ENCODE measurements around the gene SH3RF3.
"Not testable (repeated sequence)": the region's sequence is repeated elsewhere in the genome, so short reads cannot be mapped to it uniquely, and the experiment has no call there.

SH3RF3 gene

GRCh38 chr2:109222825-109223471 is 93.9 kb downstream of the SH3RF3 start:
- DNase-seq: no peak

- no peak for DNase-seq
Observed at GRCh38 chr2:109223490-109223889, 94.5 kb downstream of the SH3RF3 start.

DNA sequence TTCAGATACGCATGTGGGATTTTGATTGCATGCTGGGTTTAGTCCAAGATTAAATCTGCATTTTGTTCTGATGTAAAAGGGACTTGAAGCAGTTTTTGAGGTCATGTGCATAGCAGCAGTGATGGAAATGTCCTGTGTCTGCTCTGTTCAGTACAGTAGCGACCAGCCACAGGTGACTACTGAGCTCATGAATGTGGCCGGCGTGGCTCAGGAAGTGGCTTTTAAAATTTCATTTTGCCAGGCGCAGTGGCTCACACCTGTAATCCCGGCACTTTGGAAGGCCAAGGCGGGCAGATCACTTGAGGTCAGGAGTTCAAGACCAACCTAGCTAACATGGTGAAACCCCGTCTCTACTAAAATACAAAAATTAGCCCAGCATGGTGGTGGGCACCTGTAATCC is 95.3 kb downstream of the SH3RF3 start:
- not testable (repeated sequence) for DNase-seq

DNA sequence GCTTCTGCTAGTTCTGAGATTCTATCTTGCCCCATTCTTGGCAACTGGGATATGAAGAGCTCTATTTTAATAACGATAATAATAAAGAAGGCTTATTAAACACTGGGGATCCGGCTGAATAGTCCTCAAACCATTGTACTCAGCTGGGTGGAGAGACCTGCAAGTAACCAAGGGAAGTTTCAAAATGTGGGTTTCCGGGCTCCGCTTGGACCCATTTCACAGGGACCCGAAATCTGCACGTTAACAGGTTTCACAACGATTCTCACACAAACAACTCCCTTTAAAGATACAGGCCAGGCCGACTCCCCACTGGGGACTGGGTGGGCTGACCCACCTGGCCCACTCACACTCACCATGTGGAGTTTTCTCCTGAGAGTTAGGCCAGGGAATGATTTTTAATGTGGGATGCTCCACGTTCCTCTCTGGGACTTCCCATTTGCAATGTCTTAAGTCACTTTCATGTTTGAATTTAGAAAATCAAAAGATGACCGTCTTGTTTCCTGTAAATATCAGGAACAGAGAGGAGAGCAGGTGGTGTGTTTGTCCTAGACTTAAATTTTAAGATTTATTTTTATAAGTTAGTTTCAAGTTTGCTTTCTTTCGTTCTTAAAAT is 96.3 kb downstream of the SH3RF3 start:
- DNase-seq: no peak

DNA sequence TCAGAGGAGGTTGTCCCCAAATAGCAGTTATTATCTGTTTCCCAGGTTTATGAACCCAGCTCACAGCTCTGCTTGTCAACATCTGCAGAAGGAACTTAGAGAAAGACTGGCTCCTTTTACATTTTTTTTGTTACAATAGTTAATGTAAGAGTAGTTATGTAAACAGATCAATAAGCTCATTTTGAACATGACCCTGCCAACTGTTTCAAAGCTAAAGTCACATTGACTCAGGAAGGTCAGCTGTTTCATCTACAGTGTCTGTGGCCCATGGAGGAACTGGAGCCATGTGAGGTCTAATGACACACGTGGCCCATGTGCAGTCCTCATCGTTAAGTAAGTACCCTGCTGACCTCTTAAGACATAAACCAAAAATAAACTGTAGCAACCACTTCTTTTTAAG is 97.1 kb downstream of the SH3RF3 start:
- DNase-seq: no peak

DNA sequence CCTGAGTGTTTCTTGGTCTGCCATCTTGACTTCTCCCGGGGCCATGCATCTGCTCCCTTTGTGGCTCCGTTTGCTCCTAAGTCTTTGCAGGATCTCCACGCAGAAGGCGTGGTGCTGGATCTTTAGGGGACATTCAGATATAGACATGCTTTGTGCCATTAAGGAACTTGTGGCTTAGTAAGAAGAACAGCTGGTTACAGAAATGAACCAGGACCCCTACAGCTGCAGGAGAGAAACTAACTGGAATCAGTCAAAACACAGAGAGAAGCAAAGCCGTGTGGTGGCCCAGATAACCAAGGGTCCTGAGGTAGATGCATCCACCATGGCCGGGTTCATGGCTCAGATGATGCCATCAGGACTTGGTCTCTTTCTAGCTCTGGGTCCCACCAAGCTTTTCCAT is 97.6 kb downstream of the SH3RF3 start:
- no peak for DNase-seq

DNA sequence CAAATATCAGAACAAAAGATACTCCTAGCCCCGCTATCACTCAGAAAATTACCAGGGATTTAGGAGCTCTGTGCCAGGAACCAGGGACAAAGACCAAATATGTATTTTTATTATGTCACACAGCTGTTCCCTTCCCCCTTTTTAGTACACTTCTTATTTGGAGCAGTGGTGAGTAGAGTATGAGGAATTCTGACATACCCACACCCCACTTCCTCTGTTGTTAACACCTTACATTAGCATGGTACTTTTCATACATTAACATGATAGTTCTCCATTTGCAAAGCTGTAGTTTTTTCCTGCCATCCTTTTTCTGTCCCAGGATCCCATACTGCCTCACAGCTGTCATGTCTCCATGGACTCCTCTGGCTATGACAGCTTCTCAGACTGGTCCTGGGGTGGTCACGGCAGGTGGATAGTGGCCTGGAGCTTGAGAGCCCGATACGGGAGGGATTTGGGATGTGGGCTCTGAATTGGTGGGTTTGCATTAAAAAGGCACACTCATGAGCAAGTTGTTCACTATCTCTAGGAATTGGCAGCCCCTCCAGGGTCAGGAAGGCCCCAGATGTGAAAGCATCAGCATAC is 100.2 kb downstream of the SH3RF3 start:
- no peak for DNase-seq

DNA sequence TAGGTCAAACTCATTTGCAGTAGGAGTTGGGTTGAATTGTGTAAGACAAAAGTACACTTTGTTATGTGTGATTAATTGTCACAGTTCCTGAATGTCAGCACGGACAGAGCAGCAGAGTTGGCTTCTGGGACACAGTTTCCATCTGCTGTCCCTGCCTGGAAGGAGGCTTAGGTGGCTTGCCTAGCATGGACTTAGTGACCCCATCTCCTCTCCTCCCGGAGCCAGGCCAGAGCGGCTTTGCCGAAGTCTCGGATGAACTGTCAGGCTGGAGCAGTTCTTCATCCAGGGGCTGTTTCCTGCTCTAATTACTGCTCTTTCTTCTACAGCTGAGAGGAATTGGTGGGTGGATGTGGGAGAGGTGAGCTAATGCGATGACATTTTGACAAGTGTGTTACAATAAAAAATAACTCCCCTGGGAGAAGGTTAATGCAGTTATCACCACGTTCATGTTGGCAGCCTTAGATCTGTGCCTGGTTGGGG is 102.0 kb downstream of the SH3RF3 start:
- no peak for DNase-seq

GRCh38 chr2:109231428-109231827 is 102.4 kb downstream of the SH3RF3 start:
- no peak for DNase-seq

DNA sequence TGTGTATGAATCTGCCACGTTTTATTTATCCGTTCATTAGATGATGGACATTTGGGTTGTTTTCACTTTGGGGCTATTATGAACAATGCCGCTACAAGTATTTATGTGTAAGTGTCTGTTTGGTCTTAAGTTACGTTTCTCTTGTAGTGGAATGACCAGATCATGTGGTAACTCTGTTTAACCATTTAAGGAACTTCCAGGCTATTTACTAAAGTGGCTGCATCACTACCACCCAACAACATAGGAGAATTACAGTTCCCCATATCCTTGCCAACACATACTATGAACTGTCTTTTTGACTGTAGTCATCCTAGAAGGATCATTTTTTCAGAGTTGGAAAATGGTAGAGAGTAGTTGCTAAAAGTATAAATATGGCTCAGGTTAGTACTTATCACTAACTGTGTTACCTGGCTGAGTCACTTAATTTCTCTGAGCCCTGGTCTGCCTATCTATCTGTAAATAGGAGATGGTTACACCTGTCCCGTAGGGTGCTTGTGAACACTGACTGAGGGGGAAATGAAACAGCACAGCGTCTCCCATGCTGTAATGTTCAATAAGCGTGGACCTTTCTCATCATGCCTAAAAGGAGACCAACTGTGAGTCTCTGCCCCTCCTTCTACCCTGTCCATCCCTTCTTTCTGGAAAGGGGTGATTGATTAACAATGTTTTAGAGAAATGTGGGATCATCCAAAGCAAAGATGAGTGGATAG is 103.1 kb downstream of the SH3RF3 start:
- no peak for DNase-seq

DNA sequence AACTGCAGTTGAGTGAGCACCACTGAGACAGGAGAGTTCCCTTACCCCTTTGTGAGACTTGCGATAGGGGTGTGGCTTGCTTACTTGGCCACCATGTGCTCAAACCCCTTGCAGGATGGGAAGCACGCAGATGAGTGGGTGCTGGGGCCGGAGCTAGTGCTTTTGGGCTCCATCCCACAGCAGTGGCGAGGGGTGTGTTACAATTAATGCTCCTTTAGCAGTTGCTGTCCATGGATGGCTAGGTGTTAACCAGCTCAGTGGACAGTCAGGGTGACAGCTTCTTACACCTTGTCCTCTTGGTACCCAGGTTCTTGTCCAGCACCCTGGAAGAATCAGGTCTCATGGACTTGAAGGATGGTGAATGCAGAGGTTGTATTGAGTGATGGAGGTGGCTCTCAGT is 103.9 kb downstream of the SH3RF3 start:
- no peak for DNase-seq

DNA sequence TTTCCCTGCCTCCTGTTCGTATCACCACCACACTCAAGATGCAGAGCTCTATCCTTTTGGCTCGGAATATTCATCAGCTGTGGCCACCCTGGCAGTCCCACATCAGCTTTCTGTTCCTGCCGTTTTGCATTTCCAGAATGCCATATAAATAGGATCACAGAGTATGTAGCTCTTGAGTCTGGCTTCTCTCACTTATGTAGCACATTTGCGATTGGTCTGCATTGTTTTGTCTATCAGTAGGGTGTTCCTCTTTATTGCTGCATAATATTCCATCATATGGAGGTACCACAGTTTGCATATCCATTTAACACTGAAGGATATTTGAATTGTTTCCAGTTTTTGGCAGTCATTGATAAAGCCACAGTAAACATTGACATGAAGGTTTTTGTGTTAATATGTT is 104.6 kb downstream of the SH3RF3 start:
- no peak for DNase-seq

- no peak for DNase-seq
Observed at GRCh38 chr2:109234355-109234754, 105.3 kb downstream of the SH3RF3 start.

DNA sequence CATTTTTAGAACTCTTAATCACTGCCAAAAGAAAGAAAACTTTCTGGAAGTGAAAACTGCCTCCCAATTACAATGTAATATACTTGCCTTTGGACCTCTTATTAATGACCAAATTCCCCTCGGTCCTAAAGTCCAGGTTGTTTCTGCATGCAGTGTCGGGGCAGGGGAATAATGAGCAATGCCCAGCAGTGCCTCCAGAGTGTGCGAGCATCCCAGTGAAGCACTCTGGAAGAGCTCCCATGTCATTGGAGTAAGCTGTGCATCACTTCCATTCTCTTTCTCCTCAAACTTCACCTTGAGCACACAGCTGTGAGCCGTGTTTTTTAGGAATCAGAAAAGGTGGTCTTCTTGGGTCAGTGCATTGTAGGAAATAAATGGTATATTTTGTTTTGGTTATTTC is 107.1 kb downstream of the SH3RF3 start:
- DNase-seq: no peak

DNA sequence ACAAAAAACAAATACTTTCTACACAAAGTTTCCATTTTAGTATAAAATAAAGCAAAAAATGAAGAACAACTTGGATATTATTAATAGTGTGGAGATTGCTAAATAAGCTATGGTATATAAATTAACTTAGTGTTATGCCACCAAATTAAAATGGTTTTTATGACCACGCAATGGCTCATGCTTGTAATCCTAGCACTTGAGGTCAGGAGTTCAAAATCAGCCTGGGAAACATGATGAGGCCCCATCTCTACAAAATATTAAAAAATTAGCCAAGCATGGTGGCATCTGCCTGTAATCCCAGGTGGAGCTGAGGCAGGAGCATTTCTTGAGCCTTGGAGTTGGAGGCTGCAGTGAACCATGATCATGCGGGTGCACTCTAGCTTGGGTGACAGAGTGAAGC is 108.8 kb downstream of the SH3RF3 start:
- DNase-seq: no peak

- peak; percentile 90 for DNase-seq
Observed at GRCh38 chr2:109238580-109238979, 109.6 kb downstream of the SH3RF3 start.

GRCh38 chr2:109239720-109240119 is 110.7 kb downstream of the SH3RF3 start:
- DNase-seq: no peak

DNA sequence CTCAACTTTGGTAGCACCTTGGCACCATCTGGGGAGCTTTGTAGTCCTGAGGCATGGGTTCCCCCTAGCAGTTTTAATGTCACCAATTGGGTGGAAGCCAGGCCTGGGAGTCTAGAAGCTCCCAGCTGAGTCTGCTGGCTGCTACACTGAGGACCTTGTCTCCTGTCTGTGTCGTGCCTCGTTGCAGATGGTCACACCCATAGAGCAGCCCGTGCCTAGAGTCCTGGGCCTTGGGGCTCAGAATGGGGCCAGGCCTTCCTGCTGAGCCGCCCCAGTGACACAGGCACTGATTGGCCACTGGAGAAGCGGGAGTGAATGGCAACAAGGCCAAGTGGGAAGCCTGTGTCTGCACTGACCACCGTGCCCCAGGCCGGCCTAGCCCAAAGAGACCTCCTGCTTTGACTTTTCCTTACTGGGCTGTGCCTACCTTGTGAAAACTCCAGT is 113.2 kb downstream of the SH3RF3 start:
- no peak for DNase-seq

DNA sequence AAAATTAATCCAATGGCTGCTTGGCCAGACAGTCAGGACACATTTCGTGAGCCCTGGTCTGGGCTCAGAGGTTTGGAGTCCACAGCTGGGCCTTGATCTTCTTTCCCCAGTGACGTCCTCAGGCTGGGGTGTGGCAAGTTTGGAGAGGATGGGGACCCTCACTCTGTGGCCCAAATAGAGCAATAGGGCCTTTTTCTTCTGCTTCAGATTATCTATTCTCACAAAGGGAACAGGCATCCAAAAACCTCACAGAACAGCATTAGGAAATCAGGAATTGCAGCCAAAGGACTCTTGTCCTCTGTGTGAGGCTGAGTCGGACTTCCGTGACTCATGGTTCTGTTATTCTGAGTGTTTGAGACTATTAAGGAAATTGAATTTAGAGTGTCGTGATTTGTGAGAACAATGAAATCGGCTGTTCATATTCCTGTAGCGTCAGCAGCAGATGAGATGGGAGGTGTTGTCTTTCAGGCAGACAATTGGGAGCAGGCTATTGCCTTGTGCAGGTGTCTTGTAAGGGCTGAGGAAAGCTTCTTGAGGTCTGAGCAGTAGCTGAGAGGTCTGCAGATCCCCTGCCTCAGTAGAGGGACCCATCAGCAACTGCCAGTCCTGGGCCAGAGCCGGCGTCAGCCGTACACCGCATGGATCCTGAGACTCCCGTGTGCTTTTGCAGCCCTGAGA is 113.8 kb downstream of the SH3RF3 start:
- DNase-seq: no peak

GRCh38 chr2:109243526-109244303 is 114.7 kb downstream of the SH3RF3 start:
- DNase-seq: no peak

DNA sequence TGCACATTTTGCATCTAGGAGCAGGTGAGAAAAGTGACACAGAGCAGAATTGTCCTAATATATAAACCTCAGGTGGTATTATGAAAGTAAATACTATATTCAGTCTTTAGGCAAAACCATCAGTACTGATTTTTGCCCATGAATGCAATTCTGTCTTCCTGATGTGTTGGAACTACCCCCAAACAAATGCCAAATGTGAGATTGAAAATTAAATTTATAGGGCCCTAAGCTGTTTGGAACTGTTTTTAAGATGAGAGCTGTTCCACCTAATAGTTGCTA is 115.2 kb downstream of the SH3RF3 start:
- no peak for DNase-seq

DNA sequence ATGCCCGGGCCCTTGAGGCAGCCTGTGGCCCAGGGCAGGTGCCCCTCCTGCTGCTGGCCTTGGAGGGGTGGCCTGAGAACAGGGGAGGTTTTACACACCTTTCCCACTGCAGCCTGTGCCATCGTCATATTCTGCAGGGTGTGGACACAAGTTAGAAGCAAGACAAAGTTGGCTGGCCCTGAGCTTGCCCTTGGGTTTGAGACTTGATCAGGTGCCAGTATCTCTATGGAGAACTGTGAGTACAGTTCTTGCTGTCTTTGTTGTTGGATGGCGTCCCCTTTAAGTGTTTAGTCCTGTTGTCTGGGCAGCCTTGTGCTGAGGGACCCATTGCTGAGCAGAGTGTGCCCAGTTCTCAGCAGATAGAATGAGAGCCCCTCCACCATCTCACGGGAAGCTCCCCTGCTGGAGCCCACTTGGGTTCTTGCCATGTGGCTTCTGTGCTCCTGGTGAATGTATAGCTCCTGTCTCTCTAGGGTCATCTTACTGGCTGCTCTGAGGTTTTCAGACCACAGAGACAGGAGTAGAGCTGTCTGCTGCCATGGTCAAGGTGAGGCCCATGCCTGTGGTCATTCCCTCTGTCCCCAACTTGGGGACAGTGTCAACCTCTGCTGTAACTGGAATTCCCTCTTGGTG is 115.9 kb downstream of the SH3RF3 start:
- no peak for DNase-seq

Data from hematopoietic multipotent progenitor cell treated with erythropoietin and hydrocortisone succinate and interleukin-3 and kit ligand, for 4 days (in vitro differentiated cells).